ENCODE data around the gene MCRIP1.
"Not testable (repeated sequence)": the region's sequence is repeated elsewhere in the genome, so short reads cannot be mapped to it uniquely, and the experiment has no call there.

Gene MCRIP1

GRCh38 chr17:81840826-81841778 is 8.0 kb upstream of the MCRIP1 start:
- no peak for DNase-seq (ENCODE audit: low spot score)

GRCh38 chr17:81840059-81840458 is 7.0 kb upstream of the MCRIP1 start:
- DNase-seq (ENCODE audit: low spot score): not testable (repeated sequence)

- no peak for DNase-seq (ENCODE audit: low spot score)
These were observed 6.2 kb upstream of the MCRIP1 start for GRCh38 chr17:81839301-81839700.

- no peak for DNase-seq (ENCODE audit: low spot score)
These were observed 5.7 kb upstream of the MCRIP1 start for GRCh38 chr17:81838753-81839255.

- no peak for DNase-seq (ENCODE audit: low spot score)
These were observed 4.5 kb upstream of the MCRIP1 start for GRCh38 chr17:81837641-81838040.

- DNase-seq (ENCODE audit: low spot score): no peak
These were observed 1.8 kb upstream of the MCRIP1 start, which contains the start of gene PPP1R27 for GRCh38 chr17:81834831-81835267. TSS of gene PPP1R27 (minus strand) at chr17:81835050. CDS start at chr17:81834953, 97 bp downstream.

- DNase-seq (ENCODE audit: low spot score): no peak
These were observed 1.1 kb upstream of the MCRIP1 start for GRCh38 chr17:81833921-81834830.

GRCh38 chr17:81832608-81833159 is 407 bp downstream of the MCRIP1 start:
- peak; percentile 64 for DNase-seq (ENCODE audit: low spot score)

GRCh38 chr17:81831957-81832607 is 1.0 kb downstream of the MCRIP1 start:
- DNase-seq (ENCODE audit: low spot score): peak; percentile 87

GRCh38 chr17:81831563-81831956 is 1.5 kb downstream of the MCRIP1 start:
- DNase-seq (ENCODE audit: low spot score): no peak

GRCh38 chr17:81829858-81830257 is 3.2 kb downstream of the MCRIP1 start:
- no peak for DNase-seq (ENCODE audit: low spot score)

GRCh38 chr17:81828656-81829055 is 4.4 kb downstream of the MCRIP1 start:
- no peak for DNase-seq (ENCODE audit: low spot score)

- no peak for DNase-seq (ENCODE audit: low spot score)
These were observed 7.1 kb downstream of the MCRIP1 start for GRCh38 chr17:81825841-81826466.

GRCh38 chr17:81824595-81824994 is 8.5 kb downstream of the MCRIP1 start:
- DNase-seq (ENCODE audit: low spot score): no peak

GRCh38 chr17:81823820-81824550 is 9.1 kb downstream of the MCRIP1 start:
- DNase-seq (ENCODE audit: low spot score): no peak

- no peak for DNase-seq (ENCODE audit: low spot score)
These were observed 9.9 kb downstream of the MCRIP1 start for GRCh38 chr17:81822996-81823819.

- DNase-seq (ENCODE audit: low spot score): no peak
These were observed 10.8 kb downstream of the MCRIP1 start for GRCh38 chr17:81822312-81822637.

- no peak for DNase-seq (ENCODE audit: low spot score)
These were observed 11.3 kb downstream of the MCRIP1 start for GRCh38 chr17:81821603-81822311.

- DNase-seq (ENCODE audit: low spot score): no peak
These were observed 11.9 kb downstream of the MCRIP1 start for GRCh38 chr17:81821147-81821546.

All from NAMALWA (cell line).